Iris pigment epithelial cell (primary cell): ENCODE results near the gene MDH2.
"Not testable (repeated sequence)": the region's sequence is repeated elsewhere in the genome, so short reads cannot be mapped to it uniquely, and the experiment has no call there.

Experiments
- DNase-seq: peaks from one replicate; pipeline ENCODE4 v3.0.0-alpha.2; 2011; ENCODE audit warnings: low read depth

Gene MDH2

GRCh38 chr7:76108540-76109233 lies 60.8 kb downstream of the MDH2 start:
- DNase-seq: peak; percentile 62

- DNase-seq: not testable (repeated sequence)
Observed at GRCh38 chr7:76113042-76113630, 65.2 kb downstream of the MDH2 start.

- DNase-seq: not testable (repeated sequence)
Observed at GRCh38 chr7:76114742-76115141, 66.8 kb downstream of the MDH2 start.
